Activated CD8-positive, alpha-beta T cell treated with anti-CD3 and anti-CD28 coated beads for 36 hours (primary cell): ENCODE results near the gene SERPINB6. TPM values are rescaled to one million over a fixed set of nuclear protein-coding genes. Genes with fewer than 3 reads are reported as not detected.
"Not testable (repeated sequence)": the region's sequence is repeated elsewhere in the genome, so short reads cannot be mapped to it uniquely, and the experiment has no call there.

Experiments
- ATAC-seq: fragments of 200-7000 bp; cut with Tn5 transposase; one replicate; pipeline ENCODE4 v1.10.0; 2021; ENCODE audit warnings: mild to moderate bottlenecking, moderate library complexity
- CTCF ChIA-PET: fragments of 350-600 bp; sonication (Branson Sonifier 250); formaldehyde crosslinking; loops from one replicate; lab custom pipeline; 2021; ENCODE audit warnings: antibody characterized with exemption; lab: Charles Lee
- POLR2A ChIA-PET: fragments of 350-600 bp; sonication (Branson Sonifier 250); formaldehyde crosslinking; loops from one replicate; lab custom pipeline; 2021; ENCODE audit warnings: antibody characterized with exemption; lab: Charles Lee
- DNase-seq: peaks from one replicate; pipeline ENCODE4 v3.0.0-alpha.2; 2020
- H3K27ac Mint-ChIP-seq: one replicate; pipeline ENCODE4 v1.8.0; 2021; ENCODE audit warnings: mild to moderate bottlenecking, mixed read lengths
- H3K27me3 Mint-ChIP-seq: one replicate; pipeline ENCODE4 v1.8.0; 2021; ENCODE audit warnings: mixed read lengths
- H3K36me3 Mint-ChIP-seq: one replicate; pipeline ENCODE4 v1.8.0; 2021; ENCODE audit warnings: low read depth, mixed read lengths
- H3K4me1 Mint-ChIP-seq: one replicate; pipeline ENCODE4 v1.8.0; 2021; ENCODE audit warnings: low read depth, mixed read lengths
- H3K4me3 Mint-ChIP-seq: one replicate; pipeline ENCODE4 v1.8.0; 2021; ENCODE audit warnings: mild to moderate bottlenecking, moderate library complexity, mixed read lengths
- H3K9me3 Mint-ChIP-seq: one replicate; pipeline ENCODE4 v1.8.0; 2021; ENCODE audit warnings: mixed read lengths
- intact Hi-C: fragments of 100-400 bp; cut with micrococcal nuclease; formaldehyde crosslinking; loops from one replicate; pipeline ENCODE4 v1.10.0; 2022
- total RNA-seq, 2 experiments: library from RNA; stranded (reverse); gene quantifications; one replicate each; pipeline ENCODE4 v1.2.3, GENCODE V29; 2021
- TF ChIP-seq, protein P1 (sequence below): fragments of 200-600 bp; IDR thresholded peaks from one replicate; pipeline ENCODE4 v1.8.0; 2022; ENCODE audit warnings: antibody characterized with exemption, mild to moderate bottlenecking

SERPINB6 gene
- total RNA-seq, 2 experiments from 2014 or later = 52.2 to 53.8 TPM

DNA sequence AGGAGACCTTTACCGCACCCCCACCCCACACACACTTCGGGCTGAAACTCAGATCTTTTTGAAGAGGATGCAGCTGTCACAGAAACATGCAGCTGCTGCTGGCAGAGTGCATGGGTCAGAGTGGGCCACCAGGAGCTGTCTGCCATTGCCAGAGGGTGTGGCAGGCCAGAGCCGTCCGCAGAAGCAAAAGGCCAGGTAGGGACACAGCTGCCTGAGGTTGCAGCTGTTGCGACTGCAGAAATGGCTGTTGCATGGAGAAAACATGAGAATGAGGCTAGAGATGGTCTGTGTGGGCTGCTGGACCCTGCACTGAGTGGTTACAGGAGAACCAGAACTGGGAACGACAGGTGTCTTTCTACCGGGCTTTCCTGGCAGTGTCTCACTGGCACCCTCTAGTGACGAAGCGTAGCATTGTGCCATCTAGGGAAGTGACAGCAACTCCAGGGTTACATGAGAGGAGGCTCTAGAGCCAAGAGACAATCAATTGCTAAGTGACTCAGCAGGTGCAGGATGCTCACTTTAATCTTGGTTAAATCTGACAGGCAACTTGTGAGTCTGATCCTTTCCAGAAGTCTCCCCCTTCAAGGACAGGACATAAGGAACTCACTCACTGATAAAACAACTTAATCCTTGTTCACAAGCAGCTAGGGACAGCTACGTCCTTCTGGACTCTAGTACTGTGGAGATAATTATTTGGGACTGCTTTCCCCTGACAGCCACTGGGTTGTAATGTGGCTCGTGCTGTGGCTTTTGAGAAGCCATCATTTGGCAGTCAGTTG, 39.2 kb downstream of the SERPINB6 start:
- POLR2A ChIA-PET = interaction anchor here (0.5 to 2.5 kb wide), 10 partner anchors 11 to 93 kb away, joined by 3 to 6 read pairs (median 4); no protein-coding TSS in a partner anchor
- DNase-seq (peak; percentile 94), ATAC-seq (peak; percentile 90)
- H3K36me3 Mint-ChIP-seq = peaks cover 9% of the 10 kb centered on the region
- H3K27ac Mint-ChIP-seq = peak overlapping the region; percentile 67
- H3K9me3 Mint-ChIP-seq = peaks cover 12% of the 10 kb centered on the region
- H3K27me3 Mint-ChIP-seq = no peaks in the 10 kb centered on the region
- CTCF ChIA-PET = interaction anchor here (0.7 to 9.9 kb wide), 41 partner anchors 8 to 182 kb away, joined by 3 to 180 read pairs (median 5); partner anchors contain the start of genes MYLK4, SERPINB1, SERPINB9 and WRNIP1
- H3K4me3 Mint-ChIP-seq = no peak overlapping the region
- TF ChIP-seq, protein P1, sequence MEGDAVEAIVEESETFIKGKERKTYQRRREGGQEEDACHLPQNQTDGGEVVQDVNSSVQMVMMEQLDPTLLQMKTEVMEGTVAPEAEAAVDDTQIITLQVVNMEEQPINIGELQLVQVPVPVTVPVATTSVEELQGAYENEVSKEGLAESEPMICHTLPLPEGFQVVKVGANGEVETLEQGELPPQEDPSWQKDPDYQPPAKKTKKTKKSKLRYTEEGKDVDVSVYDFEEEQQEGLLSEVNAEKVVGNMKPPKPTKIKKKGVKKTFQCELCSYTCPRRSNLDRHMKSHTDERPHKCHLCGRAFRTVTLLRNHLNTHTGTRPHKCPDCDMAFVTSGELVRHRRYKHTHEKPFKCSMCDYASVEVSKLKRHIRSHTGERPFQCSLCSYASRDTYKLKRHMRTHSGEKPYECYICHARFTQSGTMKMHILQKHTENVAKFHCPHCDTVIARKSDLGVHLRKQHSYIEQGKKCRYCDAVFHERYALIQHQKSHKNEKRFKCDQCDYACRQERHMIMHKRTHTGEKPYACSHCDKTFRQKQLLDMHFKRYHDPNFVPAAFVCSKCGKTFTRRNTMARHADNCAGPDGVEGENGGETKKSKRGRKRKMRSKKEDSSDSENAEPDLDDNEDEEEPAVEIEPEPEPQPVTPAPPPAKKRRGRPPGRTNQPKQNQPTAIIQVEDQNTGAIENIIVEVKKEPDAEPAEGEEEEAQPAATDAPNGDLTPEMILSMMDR = peak; percentile 96
- H3K4me1 Mint-ChIP-seq = peaks cover 27% of the 10 kb centered on the region
- intact Hi-C loops = loop anchor here (5.0 kb wide), 1 partner anchor 85 kb away; no protein-coding TSS in a partner anchor

DNA sequence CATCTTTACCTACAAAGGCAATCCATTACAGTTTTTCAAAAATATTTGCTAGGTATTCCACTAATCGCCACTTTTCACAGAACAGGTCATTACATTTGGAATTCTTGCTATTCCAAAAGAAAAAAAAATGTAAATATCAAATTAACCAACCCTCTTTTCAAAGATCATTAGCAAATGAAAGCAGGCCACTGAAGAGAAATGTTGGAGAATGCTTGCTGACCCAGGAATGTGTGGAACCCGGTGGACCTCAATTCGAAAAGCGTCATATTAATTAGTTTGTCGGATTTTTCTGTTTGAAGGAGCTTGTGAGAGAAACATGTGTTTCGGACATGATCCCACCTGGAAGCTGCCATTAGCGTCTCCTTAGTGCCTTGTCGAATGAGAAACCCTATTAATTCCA, 40.3 kb downstream of the SERPINB6 start:
- intact Hi-C loops = loop anchor here (5.0 kb wide), 1 partner anchor 84 kb away; no protein-coding TSS in a partner anchor

DNA sequence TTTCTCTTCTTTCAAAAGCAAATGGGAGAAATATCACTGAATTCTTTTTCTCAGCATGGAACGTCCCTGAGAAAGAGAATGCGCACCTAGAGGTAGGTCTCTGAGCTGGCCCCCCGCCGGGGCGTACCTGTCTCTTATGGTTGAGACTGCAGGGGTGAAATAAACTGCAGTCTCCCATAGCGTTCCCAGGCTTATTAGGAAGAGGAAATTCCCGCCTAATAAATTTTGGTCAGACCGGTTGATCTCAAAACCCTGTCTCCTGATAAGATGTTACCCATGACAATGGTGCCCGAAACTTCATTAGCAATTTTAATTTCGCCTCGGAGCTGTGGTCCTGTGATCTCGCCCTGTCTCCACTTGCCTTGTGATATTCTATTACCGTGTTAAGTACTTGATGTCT, 43.4 kb downstream of the SERPINB6 start:
- intact Hi-C loops, H3K27me3 Mint-ChIP-seq, H3K27ac Mint-ChIP-seq, ATAC-seq, DNase-seq, H3K36me3 Mint-ChIP-seq, H3K4me3 Mint-ChIP-seq, H3K9me3 Mint-ChIP-seq: not testable (repeated sequence)
- ChIA-PET POLR2A (interaction anchor here (0.5 to 0.9 kb wide), 3 partner anchors 13 to 25 kb away, joined by 3 read pairs; no protein-coding TSS in a partner anchor), CTCF (interaction anchor here (1.2 to 9.9 kb wide), 2 partner anchors 14 to 80 kb away, joined by 3 to 180 read pairs; no protein-coding TSS in a partner anchor)
- peaks cover 11% of the 10 kb centered on the region for H3K4me1 Mint-ChIP-seq

More for the DNA sequence above, 40.3 kb downstream of the SERPINB6 start:
- POLR2A ChIA-PET = interaction anchor here (0.7 kb wide), 1 partner anchor 58 kb away, joined by 4 read pairs; no protein-coding TSS in a partner anchor
- Mint-ChIP-seq H3K9me3 (peaks cover 5% of the 10 kb centered on the region), H3K27me3 (no peaks in the 10 kb centered on the region), H3K36me3 (peaks cover 1% of the 10 kb centered on the region), H3K4me1 (peaks cover 16% of the 10 kb centered on the region), H3K4me3 (no peak overlapping the region), H3K27ac (no peak overlapping the region)
- CTCF ChIA-PET = interaction anchor here (0.8 to 9.9 kb wide), 24 partner anchors 9 to 181 kb away, joined by 3 to 180 read pairs (median 10); partner anchors contain the start of genes MYLK4, SERPINB1, SERPINB9 and WRNIP1
- ATAC-seq (no peak), DNase-seq (no peak)
- TF ChIP-seq, protein P1 = no peak

DNA sequence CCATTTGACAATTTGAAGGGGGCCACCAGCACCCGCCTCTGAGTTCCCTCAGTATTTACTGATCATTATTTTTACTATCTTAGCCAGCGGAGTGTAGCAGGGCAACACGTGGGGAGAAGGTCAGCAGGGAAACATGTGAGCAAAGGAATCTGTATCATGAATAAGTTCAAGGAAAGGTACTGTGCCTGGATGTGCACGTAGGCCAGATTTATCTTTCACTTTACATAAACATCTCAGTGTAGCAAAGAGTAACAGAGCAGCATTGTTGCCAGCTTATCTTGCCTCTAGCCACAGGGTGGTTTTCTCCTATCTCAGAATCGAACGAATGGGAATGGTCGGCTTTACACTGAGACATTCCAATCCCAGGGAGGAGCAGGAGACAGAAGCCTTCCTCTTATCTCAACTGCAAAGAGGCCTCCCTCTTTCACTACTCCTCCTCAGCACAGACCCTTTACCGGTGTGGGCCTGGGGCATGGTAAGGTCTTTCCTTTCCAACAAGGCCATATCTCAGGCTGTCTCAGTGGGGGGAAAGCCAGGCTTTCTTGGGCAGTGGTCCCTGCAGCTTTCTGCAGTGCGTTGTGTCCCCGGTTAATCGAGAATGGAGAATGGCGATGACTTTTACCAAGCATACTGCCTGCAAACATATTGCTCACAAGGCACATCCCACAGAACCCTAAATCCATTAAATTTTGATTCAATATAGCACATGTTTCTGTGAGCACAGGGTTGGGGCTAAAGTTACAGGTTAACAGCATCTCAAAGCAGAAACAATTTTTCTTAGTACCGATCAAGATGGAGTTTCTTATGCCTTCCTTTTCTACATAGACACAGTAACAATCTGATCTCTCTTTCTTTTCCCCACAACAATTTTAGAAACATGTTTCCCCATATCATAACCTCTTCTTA, 45.3 kb downstream of the SERPINB6 start:
- H3K4me1 Mint-ChIP-seq, DNase-seq, intact Hi-C loops, H3K9me3 Mint-ChIP-seq, H3K4me3 Mint-ChIP-seq, H3K27me3 Mint-ChIP-seq, ATAC-seq, H3K27ac Mint-ChIP-seq, POLR2A ChIA-PET, H3K36me3 Mint-ChIP-seq: not testable (repeated sequence)
- CTCF ChIA-PET = interaction anchor here (1.0 to 1.5 kb wide), 7 partner anchors 10 to 132 kb away, joined by 3 to 14 read pairs (median 5); no protein-coding TSS in a partner anchor

DNA sequence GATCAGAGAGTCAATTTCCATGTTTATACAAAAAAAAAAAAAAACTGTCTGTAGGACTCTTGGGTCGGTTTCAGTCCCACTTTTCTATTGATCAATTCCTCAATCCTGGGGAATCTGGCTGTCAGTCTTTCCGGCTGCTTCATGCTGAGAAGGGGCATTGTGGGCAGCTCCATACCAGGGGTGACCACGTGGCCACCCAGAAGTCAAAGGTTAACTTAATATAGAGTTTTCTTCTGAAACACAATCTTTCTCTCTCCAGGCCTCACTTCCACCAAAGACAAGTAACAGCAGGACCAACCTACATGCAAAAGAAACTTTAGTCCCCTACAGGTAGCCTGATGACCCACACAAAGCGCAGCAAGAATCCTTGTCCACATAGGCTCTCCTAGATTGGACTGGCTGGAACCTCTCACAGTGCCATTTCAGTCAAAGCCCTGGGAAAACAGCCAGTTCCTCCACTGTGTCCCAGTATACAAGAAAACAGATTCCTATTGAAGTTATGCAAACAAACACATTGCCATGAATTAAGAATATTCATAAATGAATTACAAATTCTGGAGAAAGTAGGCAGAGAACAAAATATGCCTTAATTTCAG, 49.7 kb downstream of the SERPINB6 start:
- Mint-ChIP-seq H3K4me1 (peaks cover 19% of the 10 kb centered on the region), H3K27ac (no peak overlapping the region), H3K4me3 (no peak overlapping the region), H3K27me3 (no peaks in the 10 kb centered on the region), H3K36me3 (peaks cover 3% of the 10 kb centered on the region), H3K9me3 (no peaks in the 10 kb centered on the region)
- ChIA-PET CTCF (interaction anchor here (1.0 to 4.8 kb wide), 8 partner anchors 8 to 130 kb away, joined by 3 to 23 read pairs (median 4); no protein-coding TSS in a partner anchor), POLR2A (no interaction called here)
- intact Hi-C loops = no loop called here
- no peak for DNase-seq
- ATAC-seq = no peak
- TF ChIP-seq, protein P1 = no peak
